Stimulated activated CD8-positive, alpha-beta memory T cell treated with anti-CD3 and anti-CD28 coated beads, Interleukin-12 subunit alpha, Interleukin-12 subunit beta, amount 100 ng/mL, for 24 hours (primary cell): ENCODE data around the gene MYADML2.

Experiments
- DNase-seq: peaks from one replicate; pipeline ENCODE4 v3.0.0-alpha.2; 2020; ENCODE audit errors: extremely low read depth

The MYADML2 gene

GRCh38 chr17:81939881-81940385 is 7.1 kb downstream of the MYADML2 start:
- DNase-seq = no peak

GRCh38 chr17:81939218-81939617 is 7.8 kb downstream of the MYADML2 start:
- DNase-seq = no peak

- DNase-seq = no peak
Measured at GRCh38 chr17:81935709-81936084, 11.3 kb downstream of the MYADML2 start.

- DNase-seq = no peak
Measured at GRCh38 chr17:81934850-81935708, 12.0 kb downstream of the MYADML2 start.

- DNase-seq = no peak
Measured at GRCh38 chr17:81934098-81934757, 12.8 kb downstream of the MYADML2 start.

GRCh38 chr17:81933178-81933699 is 13.8 kb downstream of the MYADML2 start:
- DNase-seq = no peak

GRCh38 chr17:81932333-81932983 is 14.6 kb downstream of the MYADML2 start:
- no peak for DNase-seq

GRCh38 chr17:81931557-81932332 is 15.3 kb downstream of the MYADML2 start:
- DNase-seq = no peak

GRCh38 chr17:81931189-81931556 is 15.9 kb downstream of the MYADML2 start:
- DNase-seq = no peak

- DNase-seq = no peak
Measured at GRCh38 chr17:81930142-81931125, 16.6 kb downstream of the MYADML2 start.

- DNase-seq = no peak
Measured at GRCh38 chr17:81929253-81930141, 17.5 kb downstream of the MYADML2 start.

GRCh38 chr17:81928544-81929252 is 18.3 kb downstream of the MYADML2 start:
- DNase-seq = no peak

GRCh38 chr17:81927653-81928543 is 19.1 kb downstream of the MYADML2 start, which contains the start of gene MAFG:
Gene MAFG (minus strand): TSS chr17:81927735. CDS start chr17:81923185, 4,550 bp downstream.
- DNase-seq = peak; percentile 70

- no peak for DNase-seq
Measured at GRCh38 chr17:81927152-81927652, 19.8 kb downstream of the MYADML2 start.

- DNase-seq = peak; percentile 35
Measured at GRCh38 chr17:81926451-81927151, 20.4 kb downstream of the MYADML2 start.

GRCh38 chr17:81925860-81926450 is 21.1 kb downstream of the MYADML2 start:
- DNase-seq = no peak
